Measurements from ENCODE around the gene RUNX1.

DNA sequence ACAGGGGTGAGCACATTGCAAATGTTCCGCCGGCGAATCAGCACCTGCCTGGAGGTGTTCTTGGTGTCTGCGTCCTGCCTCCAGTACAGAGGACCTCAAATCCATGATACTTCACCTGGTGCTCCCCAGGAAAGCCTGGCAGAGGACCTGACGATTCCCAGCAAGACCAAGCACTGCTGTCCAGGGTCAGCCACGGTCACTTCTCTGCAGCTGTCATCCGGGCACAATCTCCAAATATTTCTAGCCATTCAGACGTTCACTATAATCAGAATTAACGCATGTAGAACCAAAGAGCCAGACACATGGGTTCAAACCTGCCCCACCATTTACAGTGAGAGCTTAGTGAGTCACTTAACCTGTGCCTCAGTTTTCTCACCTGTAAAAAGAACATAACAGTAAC is 305.8 kb downstream of the RUNX1 start:
- TF ChIP-seq POLR2A (IDR thresholded peaks at IDR 0.05; ENCODE audit: low read depth, low read length) (no peak), POLR2AphosphoS5 (IDR thresholded peaks at IDR 0.05; ENCODE audit: low read depth, low read length) (no peak)
